ENCODE measurements around the gene ZNF48.

The ZNF48 gene

GRCh38 chr16:30421010-30421409 lies 25.8 kb downstream of the ZNF48 start:
- no peak overlapping the region for H3K4me3 ChIP-seq (ENCODE audit: low read depth, low read length)
- peaks cover 19% of the 10 kb centered on the region for H3K36me3 ChIP-seq (replicated peaks)
- in situ Hi-C loops (cut with HindIII; ENCODE audit: low pct_ligation_motif_present, low sequenced_read_pairs): no loop called here
- no peak overlapping the region for H3K27ac ChIP-seq
- no peak for DNase-seq
- TF ChIP-seq CTCF (IDR thresholded peaks at IDR 0.05; ENCODE audit: low read depth, low read length, missing control alignments): no peak
- H3K27me3 ChIP-seq (replicated peaks): no peaks in the 10 kb centered on the region

GRCh38 chr16:30428055-30428454 lies 32.8 kb downstream of the ZNF48 start:
- Histone ChIP-seq H3K27ac (no peak overlapping the region), H3K36me3 (replicated peaks) (peaks cover 17% of the 10 kb centered on the region), H3K27me3 (replicated peaks) (no peaks in the 10 kb centered on the region), H3K4me3 (ENCODE audit: low read depth, low read length) (no peak overlapping the region)
- in situ Hi-C loops (cut with HindIII; ENCODE audit: low pct_ligation_motif_present, low sequenced_read_pairs): loop anchor here (25.0 kb wide), 1 partner anchor 184 kb away; the partner anchor contains the start of gene ZNF689
- DNase-seq: no peak
- TF ChIP-seq CTCF (IDR thresholded peaks at IDR 0.05; ENCODE audit: low read depth, low read length, missing control alignments): no peak

GRCh38 chr16:30429418-30429677 lies 34.1 kb downstream of the ZNF48 start:
- Histone ChIP-seq H3K27ac (no peak overlapping the region), H3K4me3 (ENCODE audit: low read depth, low read length) (peak overlapping the region; percentile 74), H3K36me3 (replicated peaks) (peaks cover 9% of the 10 kb centered on the region), H3K27me3 (replicated peaks) (no peaks in the 10 kb centered on the region)
- in situ Hi-C loops (cut with HindIII; ENCODE audit: low pct_ligation_motif_present, low sequenced_read_pairs): loop anchor here (25.0 kb wide), 1 partner anchor 183 kb away; the partner anchor contains the start of gene ZNF689
- no peak for TF ChIP-seq CTCF (IDR thresholded peaks at IDR 0.05; ENCODE audit: low read depth, low read length, missing control alignments)
- DNase-seq: no peak

- no peaks in the 10 kb centered on the region for H3K27me3 ChIP-seq (replicated peaks)
- H3K36me3 ChIP-seq (replicated peaks): peaks cover 9% of the 10 kb centered on the region
- peak; percentile 98 for DNase-seq
- peak within 1 kb of the TSS; percentile 74 for H3K4me3 ChIP-seq (ENCODE audit: low read depth, low read length)
- H3K27ac ChIP-seq: no peak within 1 kb of the TSS
- in situ Hi-C loops (cut with HindIII; ENCODE audit: low pct_ligation_motif_present, low sequenced_read_pairs): loop anchor here (25.0 kb wide), 1 partner anchor 182 kb away; the partner anchor contains the start of gene ZNF689
- TF ChIP-seq CTCF (IDR thresholded peaks at IDR 0.05; ENCODE audit: low read depth, low read length, missing control alignments): peak; percentile 85
Measured at GRCh38 chr16:30429678-30430427, 34.6 kb downstream of the ZNF48 start, which contains the start of gene DCTPP1. Gene DCTPP1, minus strand, starts transcription at chr16:30430030. Its CDS starts 50 bp downstream, at chr16:30429980.

- in situ Hi-C loops (cut with HindIII; ENCODE audit: low pct_ligation_motif_present, low sequenced_read_pairs): loop anchor here (25.0 kb wide), 1 partner anchor 182 kb away; the partner anchor contains the start of gene ZNF689
- no peak for TF ChIP-seq CTCF (IDR thresholded peaks at IDR 0.05; ENCODE audit: low read depth, low read length, missing control alignments)
- Histone ChIP-seq H3K4me3 (ENCODE audit: low read depth, low read length) (peak overlapping the region; percentile 74), H3K27ac (no peak overlapping the region), H3K36me3 (replicated peaks) (peaks cover 7% of the 10 kb centered on the region), H3K27me3 (replicated peaks) (no peaks in the 10 kb centered on the region)
- no peak for DNase-seq
Measured at GRCh38 chr16:30430428-30430970, 35.3 kb downstream of the ZNF48 start.
